LNCAP (cell line): Measurements from ENCODE around the gene ALG14.

Experiments used
- TF ChIP-seq, protein P1 (sequence below): fragments of 450-650 bp; IDR thresholded peaks from 2 replicates; pipeline ENCODE4 v1.5.1; 2017; ENCODE audit warnings: mild to moderate bottlenecking

The ALG14 gene

DNA sequence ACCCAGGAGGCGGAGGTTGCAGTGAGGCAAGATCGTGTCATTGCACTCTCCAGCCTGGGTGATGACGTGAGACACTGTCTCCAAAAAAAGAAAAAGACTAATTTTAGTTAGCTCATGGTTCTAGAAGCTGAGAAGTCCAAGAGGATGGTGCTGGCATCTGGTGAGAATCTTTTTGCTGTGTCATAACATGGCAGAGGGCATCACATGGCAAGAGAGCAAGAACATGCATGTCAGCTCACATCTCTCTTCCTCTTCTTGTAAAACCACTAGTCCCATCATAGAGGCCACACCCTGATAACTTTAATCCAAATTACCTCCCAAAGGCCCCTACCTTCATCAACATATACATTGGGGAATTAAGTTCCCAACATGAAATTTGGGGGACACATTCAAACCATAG is 132.0 kb downstream of the ALG14 start:
- TF ChIP-seq, protein P1, sequence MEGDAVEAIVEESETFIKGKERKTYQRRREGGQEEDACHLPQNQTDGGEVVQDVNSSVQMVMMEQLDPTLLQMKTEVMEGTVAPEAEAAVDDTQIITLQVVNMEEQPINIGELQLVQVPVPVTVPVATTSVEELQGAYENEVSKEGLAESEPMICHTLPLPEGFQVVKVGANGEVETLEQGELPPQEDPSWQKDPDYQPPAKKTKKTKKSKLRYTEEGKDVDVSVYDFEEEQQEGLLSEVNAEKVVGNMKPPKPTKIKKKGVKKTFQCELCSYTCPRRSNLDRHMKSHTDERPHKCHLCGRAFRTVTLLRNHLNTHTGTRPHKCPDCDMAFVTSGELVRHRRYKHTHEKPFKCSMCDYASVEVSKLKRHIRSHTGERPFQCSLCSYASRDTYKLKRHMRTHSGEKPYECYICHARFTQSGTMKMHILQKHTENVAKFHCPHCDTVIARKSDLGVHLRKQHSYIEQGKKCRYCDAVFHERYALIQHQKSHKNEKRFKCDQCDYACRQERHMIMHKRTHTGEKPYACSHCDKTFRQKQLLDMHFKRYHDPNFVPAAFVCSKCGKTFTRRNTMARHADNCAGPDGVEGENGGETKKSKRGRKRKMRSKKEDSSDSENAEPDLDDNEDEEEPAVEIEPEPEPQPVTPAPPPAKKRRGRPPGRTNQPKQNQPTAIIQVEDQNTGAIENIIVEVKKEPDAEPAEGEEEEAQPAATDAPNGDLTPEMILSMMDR: no peak

DNA sequence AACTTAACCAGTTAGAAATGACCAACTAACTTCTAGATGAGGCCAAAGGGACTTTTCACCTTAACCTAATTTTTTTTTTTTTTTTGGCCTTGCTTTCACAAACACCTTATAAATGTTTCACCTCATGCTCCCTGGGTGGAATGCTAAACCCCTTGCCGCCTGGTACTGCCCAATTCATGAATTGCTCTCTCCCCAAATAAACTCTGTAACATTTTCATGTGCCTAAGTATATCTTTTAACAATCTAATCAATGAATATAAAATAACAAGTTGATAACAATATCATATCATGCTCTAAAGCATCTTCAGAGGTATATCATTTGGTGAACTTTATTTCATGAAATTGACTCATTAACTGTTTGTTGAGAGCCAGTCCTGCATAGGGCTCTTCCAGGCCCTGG is 134.9 kb downstream of the ALG14 start:
- TF ChIP-seq, protein P1: no peak

DNA sequence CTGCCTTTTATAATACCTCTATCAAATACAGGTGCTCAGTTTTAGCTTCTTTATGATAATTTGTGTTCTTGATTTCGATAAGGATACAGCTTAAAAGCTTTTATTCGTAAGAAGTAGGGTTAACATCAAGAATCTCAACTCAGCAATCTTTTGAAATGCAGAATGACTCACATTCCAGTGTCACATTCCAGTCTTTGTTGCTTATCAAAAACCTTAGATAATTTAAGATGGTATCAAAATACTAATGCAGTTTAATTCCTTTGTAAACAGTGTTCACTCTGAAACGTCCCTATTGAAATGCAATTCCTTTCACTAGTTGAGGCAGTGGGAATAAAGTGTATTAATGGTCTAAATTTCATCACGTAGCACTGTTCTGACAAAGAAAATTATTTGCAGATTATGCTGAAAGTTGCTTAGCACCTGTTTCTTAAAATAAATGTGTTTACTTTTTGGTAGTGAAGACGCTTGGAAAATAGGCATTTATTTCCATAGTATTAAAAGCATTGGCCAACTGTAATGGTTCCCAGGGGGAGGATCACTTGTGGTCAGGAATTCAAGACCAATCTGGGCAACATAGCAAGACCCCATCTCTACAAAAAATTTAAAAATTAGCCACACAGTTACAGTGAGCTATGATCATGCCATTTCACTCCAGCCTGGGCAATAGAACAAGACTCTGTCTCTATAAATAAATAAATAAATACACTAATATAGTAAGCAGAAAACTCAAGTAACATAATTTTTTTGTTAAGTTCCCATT is 135.7 kb downstream of the ALG14 start:
- TF ChIP-seq, protein P1: no peak

DNA sequence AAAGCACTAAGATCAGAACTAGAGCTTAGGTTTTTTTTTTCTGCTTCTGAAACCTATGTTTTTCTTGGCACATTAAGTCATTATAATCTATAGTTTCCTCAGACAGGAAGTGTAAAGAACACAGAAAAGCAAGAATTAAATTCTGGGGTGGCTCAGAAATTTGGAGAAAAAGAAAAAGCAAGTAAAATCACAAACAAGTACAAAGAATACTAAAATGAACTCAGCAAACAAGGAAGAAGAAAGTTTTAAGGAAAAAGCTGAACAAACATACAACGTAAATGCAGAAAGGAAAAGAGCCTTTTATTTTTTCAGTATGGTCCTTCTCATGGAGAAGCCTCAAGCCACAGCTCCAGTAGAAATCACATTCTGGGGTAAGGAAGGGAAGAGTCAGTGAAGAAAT is 137.3 kb downstream of the ALG14 start:
- TF ChIP-seq, protein P1: no peak

DNA sequence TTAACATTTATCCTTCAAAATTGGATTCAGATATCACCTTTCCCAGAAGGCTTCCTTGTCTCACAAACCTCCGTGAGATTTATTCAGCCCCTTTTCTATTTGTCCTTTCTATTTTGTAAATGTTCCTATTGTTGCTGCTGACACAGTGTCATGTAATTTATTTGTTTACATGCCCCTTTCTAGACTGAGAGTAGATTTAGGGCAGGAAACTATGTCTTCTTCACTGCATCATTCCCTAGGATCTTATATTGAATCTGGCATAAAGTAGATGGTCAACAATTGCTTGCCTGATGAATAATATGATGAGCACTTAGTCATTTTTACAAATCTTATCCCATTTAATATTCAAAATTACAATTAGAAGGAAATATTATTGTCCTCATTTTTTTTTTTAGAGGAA is 137.7 kb downstream of the ALG14 start:
- TF ChIP-seq, protein P1: no peak

DNA sequence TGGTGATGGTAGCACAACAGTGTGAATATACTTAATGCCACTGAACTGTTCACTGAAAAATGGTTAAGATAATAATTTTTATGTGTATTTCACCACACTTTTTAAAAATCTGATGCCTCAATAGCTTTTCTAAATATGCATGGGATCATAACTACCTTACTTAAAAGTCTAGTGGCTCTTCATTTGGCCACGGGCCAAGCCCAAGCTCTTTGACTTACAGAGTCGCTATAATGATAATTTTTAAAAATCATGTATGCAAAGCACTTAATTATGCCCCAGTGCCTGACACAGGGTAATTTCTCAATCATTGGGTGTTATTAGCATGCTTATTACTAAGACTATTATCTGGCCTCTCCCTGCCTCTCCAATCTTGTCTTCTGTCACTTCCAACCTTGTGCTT is 138.2 kb downstream of the ALG14 start:
- TF ChIP-seq, protein P1: no peak

DNA sequence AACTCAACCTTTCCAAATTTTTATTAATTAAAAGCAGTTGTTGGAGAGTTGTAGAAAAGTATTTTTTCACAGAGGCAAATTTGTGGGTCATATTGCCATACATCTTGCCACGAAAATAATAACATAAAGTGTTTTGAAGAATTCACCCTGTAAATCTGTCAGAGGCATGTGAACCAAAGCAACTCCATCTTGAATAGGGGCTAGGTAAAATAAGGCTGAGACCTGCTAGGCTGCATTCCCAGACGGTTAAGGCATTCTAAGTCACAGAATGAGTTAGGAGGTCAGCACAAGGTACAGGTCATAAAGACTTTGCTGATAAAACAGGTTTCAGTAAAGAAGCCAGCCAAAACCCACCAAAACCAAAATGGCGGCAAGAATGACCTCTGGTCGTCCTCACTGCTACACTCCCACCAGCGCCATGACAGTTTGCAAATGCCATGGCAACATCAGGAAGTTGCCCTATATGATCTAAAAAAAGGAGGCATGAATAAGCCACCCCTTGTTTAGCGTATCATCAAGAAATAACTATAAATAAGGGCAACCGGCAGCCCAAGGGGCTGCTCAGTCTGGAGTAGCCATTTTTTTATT is 141.4 kb downstream of the ALG14 start:
- TF ChIP-seq, protein P1: no peak
